Pulmonary artery endothelial cell (primary cell): Measurements from ENCODE around the gene LIF. TPM values are rescaled to one million over a fixed set of nuclear protein-coding genes. Genes with fewer than 3 reads are reported as not detected.
"Not testable (repeated sequence)": the region's sequence is repeated elsewhere in the genome, so short reads cannot be mapped to it uniquely, and the experiment has no call there.

Experiments
- DNase-seq: peaks from one replicate; pipeline ENCODE4 v3.0.0-alpha.2; 2011; ENCODE audit warnings: low read depth, low spot score
- total RNA-seq: library from RNA; depleted of rRNA; stranded (reverse); fragments of >200 nt; gene quantifications from 2 replicates; pipeline ENCODE4 v1.2.3, GENCODE V29; 2014

The LIF gene
- total RNA-seq, 1 donor from 2014 or later = 0.66 TPM

- DNase-seq = no peak
These were observed 36.2 kb downstream of the LIF start for GRCh38 chr22:30210235-30210909.

- DNase-seq = no peak
These were observed 36.9 kb downstream of the LIF start for GRCh38 chr22:30209642-30210041.

GRCh38 chr22:30208631-30209603, 37.6 kb downstream of the LIF start:
- no peak for DNase-seq

- DNase-seq = no peak
These were observed 39.6 kb downstream of the LIF start for GRCh38 chr22:30206944-30207343.

- no peak for DNase-seq
These were observed 41.1 kb downstream of the LIF start for GRCh38 chr22:30205281-30206115.

GRCh38 chr22:30204742-30205111, 41.8 kb downstream of the LIF start:
- no peak for DNase-seq

GRCh38 chr22:30204015-30204741, 42.4 kb downstream of the LIF start:
- DNase-seq = no peak

- DNase-seq = no peak
These were observed 44.0 kb downstream of the LIF start for GRCh38 chr22:30202531-30203006.

GRCh38 chr22:30201945-30202344, 44.6 kb downstream of the LIF start:
- DNase-seq = no peak

GRCh38 chr22:30200905-30201304, 45.7 kb downstream of the LIF start:
- DNase-seq = not testable (repeated sequence)

- no peak for DNase-seq
These were observed 47.6 kb downstream of the LIF start for GRCh38 chr22:30198921-30199320.

- DNase-seq = no peak
These were observed 48.3 kb downstream of the LIF start for GRCh38 chr22:30198152-30198825.

GRCh38 chr22:30197389-30197788, 49.2 kb downstream of the LIF start:
- no peak for DNase-seq

- no peak for DNase-seq
These were observed 49.7 kb downstream of the LIF start for GRCh38 chr22:30196880-30197336.

- peak; percentile 87 for DNase-seq
These were observed 50.2 kb downstream of the LIF start for GRCh38 chr22:30196141-30196879.

GRCh38 chr22:30195245-30196140, 51.1 kb downstream of the LIF start:
- DNase-seq = no peak

GRCh38 chr22:30193031-30193775, 53.4 kb downstream of the LIF start:
- DNase-seq = no peak

GRCh38 chr22:30192427-30192826, 54.1 kb downstream of the LIF start:
- no peak for DNase-seq
